Renal cortex interstitium (tissue), 11 donors: ENCODE measurements around the gene PACSIN2. TPM values are rescaled to one million over a fixed set of nuclear protein-coding genes. Genes with fewer than 3 reads are reported as not detected.

ENCODE experiments used
- DNase-seq, 11 donors: peaks; one replicate each; pipeline ENCODE4 v3.0.0-alpha.2; 2013; ENCODE audit warnings: low read depth in 9 of 11, low spot score in 4 of 11; ENCODE audit errors: extremely low read depth in 1 of 11
- polyA plus RNA-seq, 3 donors: library from polyadenylated mRNA; unstranded; fragments of 120-200 nt; gene quantifications; one replicate each; pipeline ENCODE4 v1.2.1, GENCODE V29; 2013; ENCODE audit not compliant: insufficient read length in 3 of 3

PACSIN2 gene
- polyA plus RNA-seq, 3 donors: 62.5 to 72.4 (median 69.1) TPM

DNA sequence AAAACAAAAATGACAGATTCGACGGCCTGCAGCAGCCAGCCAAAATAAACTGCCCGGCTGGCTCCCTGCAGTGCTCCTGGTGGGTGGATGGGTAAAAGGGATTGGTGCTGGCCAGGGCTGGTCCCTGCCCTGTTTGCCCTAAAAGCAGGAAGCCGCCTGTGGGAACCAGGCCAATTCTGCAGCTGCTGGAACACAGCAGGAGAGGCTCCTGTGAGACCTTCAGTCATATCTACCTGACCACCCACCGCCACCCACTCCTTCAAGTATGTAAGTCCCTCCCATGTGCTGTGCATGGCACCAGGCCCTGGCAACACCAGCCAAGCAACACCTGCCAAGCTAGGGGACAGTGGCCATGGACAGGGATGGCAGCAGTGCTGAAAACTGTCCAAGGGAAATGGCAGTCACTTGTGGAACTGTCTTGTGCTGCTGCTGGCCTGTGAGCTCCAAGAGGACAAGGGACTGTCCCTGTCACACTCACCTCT lies 109.2 kb downstream of the PACSIN2 start:
- DNase-seq: no peak

DNA sequence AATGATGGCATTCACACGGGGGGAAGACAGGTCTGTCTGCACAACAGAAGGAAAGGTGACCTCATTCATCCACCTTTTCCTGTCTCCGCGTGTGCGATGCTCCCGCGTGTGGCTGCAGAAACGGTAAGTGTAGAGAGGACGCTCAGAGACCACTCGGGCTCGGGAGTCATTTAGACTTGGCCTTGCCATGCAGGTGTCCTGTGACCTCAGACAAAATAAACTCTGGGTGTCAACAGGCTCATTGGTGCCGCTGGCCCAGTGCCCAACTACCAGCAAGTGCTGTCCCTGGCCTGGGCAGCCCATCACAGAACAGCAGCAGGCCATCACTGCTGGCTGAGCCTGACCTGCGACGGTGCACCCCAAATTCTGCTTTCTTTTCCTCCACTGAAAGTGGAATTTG lies 109.7 kb downstream of the PACSIN2 start:
- DNase-seq: no peak

- DNase-seq: no peak
Observed at GRCh38 chr22:42904050-42904449, 110.9 kb downstream of the PACSIN2 start.

DNA sequence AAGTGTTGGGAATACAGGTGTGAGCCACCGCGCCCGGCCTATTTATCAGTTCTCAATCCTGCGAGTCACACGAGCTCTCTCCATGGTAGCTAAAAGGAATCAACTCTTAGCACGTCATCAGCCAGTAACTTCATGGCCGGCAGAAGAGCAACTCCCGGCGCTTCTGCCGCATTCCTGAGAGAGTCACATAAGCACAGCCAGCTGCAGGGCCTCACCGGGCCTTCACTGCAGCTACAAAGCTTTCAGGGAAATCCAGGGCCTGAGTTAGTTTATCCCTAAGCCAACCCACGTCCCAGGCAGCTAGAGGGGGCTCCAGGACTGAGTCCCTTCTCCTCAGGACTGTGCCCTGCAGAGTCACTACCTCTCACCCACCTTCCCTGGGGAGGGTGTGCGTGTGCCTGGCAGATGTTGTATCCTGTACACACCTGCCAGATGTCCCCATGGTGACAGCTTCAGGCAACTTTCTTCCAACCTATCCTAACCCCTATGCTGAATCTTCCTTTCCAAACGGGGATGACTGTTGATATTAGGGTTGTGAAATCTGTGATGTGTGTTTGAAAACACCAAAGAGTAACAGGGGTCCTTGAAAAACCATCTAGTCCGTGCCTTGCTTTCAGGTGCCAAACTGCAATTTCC lies 112.0 kb downstream of the PACSIN2 start:
- DNase-seq: peak; percentile 20 to 74 (median 59)

- no peak for DNase-seq
Observed at GRCh38 chr22:42901790-42902508, 113.0 kb downstream of the PACSIN2 start.

DNA sequence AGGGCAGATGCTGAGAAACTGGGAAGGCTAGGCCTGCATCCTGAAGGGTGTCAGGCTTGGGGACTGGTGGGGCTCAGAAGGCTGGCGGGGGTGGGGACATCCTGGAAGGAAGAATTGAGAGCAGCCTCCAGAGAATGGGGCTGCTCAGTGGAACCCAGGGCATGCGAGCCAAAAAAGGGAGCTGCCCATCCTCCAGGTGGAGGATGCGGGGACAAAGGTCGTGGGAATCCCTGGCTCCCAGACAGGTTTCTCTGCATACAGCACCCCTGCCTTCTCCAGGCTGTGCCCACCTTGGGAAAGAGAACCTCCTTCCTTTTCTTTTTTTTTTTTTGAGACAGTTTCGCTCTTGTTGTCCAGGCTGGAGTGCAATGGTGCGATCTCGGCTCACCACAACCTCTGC lies 117.0 kb downstream of the PACSIN2 start:
- DNase-seq: no peak

GRCh38 chr22:42895541-42895981 lies 119.4 kb downstream of the PACSIN2 start:
- DNase-seq: no peak

- peak in 3 of 11 donors; percentile 17 to 20 (median 20) for DNase-seq
Observed at GRCh38 chr22:42895087-42895486, 119.9 kb downstream of the PACSIN2 start.

DNA sequence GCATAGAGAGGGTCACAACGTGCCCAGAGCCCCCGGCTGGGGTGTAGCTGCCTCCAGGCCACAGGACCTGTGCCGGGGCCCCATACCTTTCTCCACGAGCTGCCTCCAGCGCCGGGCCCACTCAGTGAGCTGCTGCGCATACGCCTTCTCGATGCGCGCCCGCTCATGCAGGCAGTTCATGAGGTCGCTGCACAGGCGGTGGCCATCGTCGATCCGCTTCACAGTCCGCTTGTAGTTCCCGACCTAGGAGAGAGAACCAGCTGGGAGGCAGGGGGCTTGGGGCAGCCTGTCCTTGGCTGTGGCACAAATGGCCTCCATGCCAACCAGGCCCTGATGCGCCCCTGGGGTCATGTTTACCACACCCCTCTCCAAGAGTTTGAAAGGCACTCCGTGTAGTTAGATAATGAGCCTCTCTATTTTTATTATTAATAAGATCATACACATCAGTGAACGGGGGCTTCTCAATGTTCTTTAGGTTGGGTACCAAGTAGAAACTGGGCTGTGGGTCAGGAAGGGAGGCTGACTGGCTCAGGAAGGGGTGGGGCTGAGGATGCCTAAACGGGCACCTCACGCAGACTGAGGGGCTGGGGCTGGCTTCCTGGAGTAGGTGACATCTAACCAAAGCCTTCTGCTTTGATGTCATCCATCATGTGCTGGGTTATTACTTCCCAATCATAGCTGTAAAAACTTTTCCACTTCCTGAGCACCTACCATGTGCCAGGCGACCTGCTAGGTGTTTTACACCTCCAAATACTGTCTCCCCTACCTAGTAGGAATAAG lies 121.4 kb downstream of the PACSIN2 start:
- DNase-seq: no peak

- no peak for DNase-seq
Observed at GRCh38 chr22:42892571-42893316, 122.2 kb downstream of the PACSIN2 start.

GRCh38 chr22:42892156-42892555 lies 122.8 kb downstream of the PACSIN2 start:
- no peak for DNase-seq

GRCh38 chr22:42891696-42892095 lies 123.3 kb downstream of the PACSIN2 start:
- no peak for DNase-seq

DNA sequence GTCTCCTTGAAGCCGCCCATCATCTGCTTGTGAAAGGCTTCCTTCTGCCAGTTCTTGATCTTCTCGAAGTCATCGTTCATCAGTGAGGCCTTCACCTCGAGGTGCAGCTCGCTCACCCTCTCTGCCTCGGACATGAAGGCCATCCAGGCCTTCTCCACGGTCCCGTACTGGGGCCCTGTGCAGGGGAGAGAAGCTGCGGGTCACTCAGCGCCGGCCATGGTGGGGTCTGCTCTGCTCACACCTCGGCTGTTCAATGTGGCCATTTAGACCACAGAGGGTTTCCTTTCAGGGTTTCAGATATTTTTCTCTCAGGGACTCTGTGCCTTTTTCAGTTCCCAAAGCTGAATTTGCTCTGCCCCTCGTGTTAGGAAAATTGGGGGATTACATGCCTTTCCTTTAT lies 123.9 kb downstream of the PACSIN2 start:
- no peak for DNase-seq

DNA sequence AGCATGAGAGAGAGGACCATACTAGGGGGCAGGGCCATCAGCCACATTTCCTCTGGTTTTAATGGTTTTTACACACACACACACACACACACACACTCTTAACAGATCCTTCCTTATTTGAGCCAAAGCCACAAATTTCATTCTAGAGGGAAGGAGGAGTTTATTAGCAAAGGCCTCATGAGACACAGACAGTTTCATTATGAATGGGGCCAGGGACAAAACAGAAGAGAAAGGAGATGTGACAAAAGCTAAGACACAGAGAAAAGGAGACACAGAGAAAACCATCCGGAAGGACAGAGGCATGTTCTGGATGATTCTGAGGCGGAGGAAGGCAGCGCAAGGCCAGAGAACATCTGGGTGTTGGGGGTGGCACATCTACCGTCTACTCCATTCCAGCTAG lies 125.6 kb downstream of the PACSIN2 start:
- no peak for DNase-seq

DNA sequence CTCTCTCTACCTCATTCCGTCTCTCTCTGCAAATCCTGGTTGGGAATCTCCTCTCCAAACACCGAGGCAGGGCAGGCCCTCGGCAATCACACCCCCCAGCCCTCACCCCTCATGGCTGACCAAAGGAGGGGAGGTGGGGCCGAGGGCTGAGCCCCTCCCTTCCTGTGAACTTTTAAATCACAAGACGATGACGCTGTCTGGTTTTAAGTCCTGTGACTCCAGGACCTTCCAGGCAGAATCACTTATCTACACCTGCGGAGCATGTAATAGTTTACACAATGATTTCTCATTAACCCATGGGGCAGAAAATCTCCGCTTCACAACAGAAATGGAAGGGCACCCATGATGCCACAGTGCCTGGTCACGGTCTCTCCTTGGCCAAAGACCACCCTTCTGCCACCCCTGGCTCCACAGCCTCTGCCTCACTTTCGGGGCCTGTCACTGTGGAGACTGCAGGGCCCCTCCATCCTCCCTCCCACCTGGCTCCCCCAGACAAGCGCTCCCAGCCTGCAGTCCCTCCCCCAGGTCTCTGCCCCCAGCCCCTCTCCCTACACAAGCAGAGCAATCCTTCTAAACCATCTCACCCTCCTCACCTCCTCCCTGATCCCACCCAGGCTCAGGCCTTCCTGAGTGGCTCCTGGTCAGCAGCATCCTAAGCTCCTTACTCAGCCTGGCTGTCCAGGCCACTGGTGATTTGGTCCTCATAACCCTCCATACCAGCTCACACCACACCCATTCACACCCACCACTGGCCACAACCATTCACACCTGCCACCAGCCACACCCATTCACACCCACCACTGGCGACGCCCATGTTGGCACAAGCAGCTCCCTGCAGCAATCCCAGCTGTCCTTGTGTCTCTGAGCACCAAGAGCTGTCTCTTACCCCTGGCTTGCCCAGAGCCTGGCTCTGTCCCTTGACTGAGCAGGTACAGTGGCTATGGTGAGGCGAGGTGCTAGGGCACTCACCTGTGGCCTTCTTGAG lies 127.1 kb downstream of the PACSIN2 start:
- peak in 1 of 11 donors; percentile 35 for DNase-seq

DNA sequence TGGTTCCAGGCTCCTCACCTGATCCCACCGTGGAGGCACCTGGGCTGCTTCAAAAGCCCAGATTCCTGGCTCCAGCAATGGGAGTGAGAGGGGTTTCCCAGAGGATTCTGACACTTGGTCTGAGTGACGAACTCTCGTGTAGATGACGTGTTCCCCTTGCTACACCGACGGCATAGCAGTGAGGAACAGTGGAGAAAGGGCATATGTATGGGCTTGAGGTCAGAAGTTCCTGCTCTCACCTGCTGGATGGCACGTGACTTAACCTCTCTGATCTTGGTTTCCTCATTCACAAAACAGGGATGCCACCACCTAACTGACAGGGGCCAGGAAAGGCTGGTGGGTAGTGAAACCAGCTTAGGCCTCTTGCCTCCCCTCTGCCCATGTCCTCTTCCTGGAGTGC lies 127.8 kb downstream of the PACSIN2 start:
- DNase-seq: no peak

- DNase-seq: no peak
Observed at GRCh38 chr22:42885446-42885845, 129.5 kb downstream of the PACSIN2 start.
